GM12878 (cell line): Measurements from ENCODE around the gene CACNA1H. TPM values are rescaled to one million over a fixed set of nuclear protein-coding genes. Genes with fewer than 3 reads are reported as not detected.

Source experiments
- ATAC-seq: fragments of 200-7000 bp; cut with Tn5 transposase; 3 replicates; pipeline ENCODE4 v1.9.1; 2020; ENCODE audit warnings: mild to moderate bottlenecking, moderate library complexity
- BruUV-seq: library from RNA; stranded (reverse); fragments of 400-500 nt; replicated peaks from 2 replicates; lab custom pipeline; 2021; lab: Mats Ljungman, UMichigan
- CTCF ChIA-PET: fragments of 300-600 bp; sonication (Branson Sonifier 250); formaldehyde crosslinking; extraction: SDS; loops from one replicate; lab custom pipeline; 2021; ENCODE audit warnings: inconsistent platforms; lab: Yijun Ruan, JAX
- POLR2A ChIA-PET: fragments of 350-600 bp; formaldehyde crosslinking; extraction: SDS; loops from one replicate; lab custom pipeline; 2021; ENCODE audit warnings: inconsistent platforms; lab: Charles Lee
- RAD21 ChIA-PET: fragments of 300-600 bp; sonication (Branson Sonifier 250); formaldehyde crosslinking; loops from one replicate; lab custom pipeline; 2023; ENCODE audit warnings: antibody characterized with exemption; ENCODE audit not compliant: unreplicated experiment; lab: Charles Lee
- SMC1A ChIA-PET: fragments of 300-600 bp; sonication (Branson Sonifier 250); formaldehyde crosslinking; loops from one replicate; lab custom pipeline; 2023; ENCODE audit not compliant: unreplicated experiment, uncharacterized antibody; lab: Charles Lee
- DNase-seq: peaks from one replicate; pipeline ENCODE4 v3.0.0-alpha.2; 2011; ENCODE audit warnings: low read depth, low spot score
- FAIRE-seq: peaks from 3 replicates; lab custom pipeline; 2011; peaks lifted over from hg19 to GRCh38; lab: Jason Lieb, UNC
- H2AFZ ChIP-seq: 2 replicates; pipeline ENCODE4 v1.6.0; 2011; ENCODE audit warnings: low read depth, low read length, control low read depth; ENCODE audit not compliant: control insufficient read depth
- H3K27ac ChIP-seq: 2 replicates; pipeline ENCODE4 v1.5.1; 2011; ENCODE audit warnings: control low read depth; ENCODE audit not compliant: control insufficient read depth, insufficient read depth
- H3K27me3 ChIP-seq, 2 experiments: replicated peaks in 1 of 2; 2 replicates each; pipeline versions ENCODE4 v1.6.0 to v1.6.1; 2011; ENCODE audit warnings: low read length in 1 of 2; ENCODE audit not compliant: control insufficient read depth in 2 of 2, insufficient read depth in 2 of 2
- H3K36me3 ChIP-seq, 2 experiments: 2 replicates each; pipeline ENCODE4 v1.5.1; 2011; ENCODE audit warnings: low read length in 1 of 2; ENCODE audit not compliant: control insufficient read depth in 2 of 2, insufficient read depth in 2 of 2
- H3K4me1 ChIP-seq: 2 replicates; pipeline ENCODE4 v1.6.1; 2011; ENCODE audit warnings: mild to moderate bottlenecking, low read length, moderate library complexity, mixed read lengths; ENCODE audit not compliant: control insufficient read depth, insufficient read depth
- H3K4me2 ChIP-seq: 2 replicates; pipeline ENCODE4 v1.6.0; 2011; ENCODE audit warnings: control low read depth; ENCODE audit not compliant: control insufficient read depth, insufficient read depth
- H3K4me3 ChIP-seq: fragments of 200-600 bp; sonication (generic); 2 replicates; pipeline ENCODE4 v1.5.1; 2016
- H3K79me2 ChIP-seq: 2 replicates; pipeline ENCODE4 v1.6.0; 2011; ENCODE audit warnings: low read length; ENCODE audit not compliant: control insufficient read depth, insufficient read depth
- H3K9ac ChIP-seq: 2 replicates; pipeline ENCODE4 v1.8.0; 2011; ENCODE audit warnings: low read length, control low read depth, mixed read lengths; ENCODE audit not compliant: control insufficient read depth, insufficient read depth
- H3K9me3 ChIP-seq: replicated peaks from 3 replicates; pipeline ENCODE4 v1.5.1; 2011; ENCODE audit warnings: mild to moderate bottlenecking, low read length; ENCODE audit not compliant: control insufficient read depth, insufficient read depth
- H4K20me1 ChIP-seq: 2 replicates; pipeline ENCODE4 v1.6.0; 2011; ENCODE audit not compliant: control insufficient read depth, insufficient read depth
- CBX5 ChIP-seq: sonication (generic); IDR thresholded peaks from 2 replicates; pipeline ENCODE4 v1.6.1; 2016; ENCODE audit warnings: low read depth, moderate library complexity, mild to moderate bottlenecking, inconsistent platforms
- CEBPB ChIP-seq, 2 experiments: fragments of 150-350 bp in 1 of 2; IDR thresholded peaks; 2 replicates each; pipeline ENCODE4 v1.6.1; 2012 to 2014; ENCODE audit warnings: low read depth in 2 of 2, low read length in 2 of 2, borderline replicate concordance in 1 of 2, inconsistent platforms in 1 of 2
- ESRRA ChIP-seq: IDR thresholded peaks from 2 replicates; pipeline ENCODE4 v1.6.1; 2012; ENCODE audit warnings: mild to moderate bottlenecking, low read length, improper control_type of control experiment
- IRF4 ChIP-seq: IDR thresholded peaks from 2 replicates; pipeline ENCODE4 v1.6.1; 2011; ENCODE audit warnings: low read depth, low read length
- PAX5 ChIP-seq: IDR thresholded peaks from 2 replicates; pipeline ENCODE4 v1.6.1; 2011; ENCODE audit warnings: low read depth, low read length, borderline replicate concordance
- PBX3 ChIP-seq: IDR thresholded peaks from 2 replicates; pipeline ENCODE4 v1.6.1; 2011; ENCODE audit warnings: mild to moderate bottlenecking, low read depth, low read length, moderate library complexity; ENCODE audit not compliant: insufficient replicate concordance
- RAD21 ChIP-seq: IDR thresholded peaks from 2 replicates; pipeline ENCODE4 v1.6.1; 2011; ENCODE audit warnings: mild to moderate bottlenecking, low read depth, low read length, moderate library complexity; ENCODE audit not compliant: insufficient read depth
- SIN3A ChIP-seq: IDR thresholded peaks from 2 replicates; pipeline ENCODE4 v1.6.1; 2012; ENCODE audit warnings: low read depth, low read length, improper control_type of control experiment
- SMAD1 ChIP-seq: fragments of 450-650 bp; IDR thresholded peaks from 2 replicates; pipeline ENCODE4 v1.6.1; 2018; ENCODE audit warnings: mild to moderate bottlenecking, low read depth; ENCODE audit not compliant: partially characterized antibody
- TCF3 ChIP-seq: IDR thresholded peaks from 2 replicates; pipeline ENCODE4 v1.6.1; 2012; ENCODE audit warnings: low read depth, mild to moderate bottlenecking, low read length, borderline replicate concordance; ENCODE audit not compliant: insufficient read depth
- YY1 ChIP-seq: IDR thresholded peaks from 2 replicates; pipeline ENCODE4 v1.6.1; 2011; ENCODE audit warnings: low read depth, mild to moderate bottlenecking, low read length
- ZBTB40 ChIP-seq: fragments of 450-650 bp; IDR thresholded peaks from 2 replicates; pipeline ENCODE4 v1.6.1; 2016; ENCODE audit warnings: mild to moderate bottlenecking, moderate library complexity, borderline replicate concordance
- ZNF24 ChIP-seq: fragments of 450-650 bp; IDR thresholded peaks from 2 replicates; pipeline ENCODE4 v1.6.1; 2017; ENCODE audit warnings: antibody characterized with exemption, mild to moderate bottlenecking
- ZNF592 ChIP-seq: fragments of 450-650 bp; IDR thresholded peaks from 2 replicates; pipeline ENCODE4 v1.6.1; 2017; ENCODE audit warnings: mild to moderate bottlenecking, moderate library complexity
- ZSCAN29 ChIP-seq: fragments of 450-650 bp; IDR thresholded peaks from 2 replicates; pipeline ENCODE4 v1.6.1; 2017; ENCODE audit warnings: mild to moderate bottlenecking, moderate library complexity
- WGBS: methylation state at CpG from one replicate; pipeline ENCODE4 v1.1.6; 2016; ENCODE audit warnings: low lambda C conversion rate; ENCODE audit not compliant: insufficient replicate concordance, insufficient coverage; ENCODE audit errors: missing lambda C conversion rate; 5-methylcytosine and 5-hydroxymethylcytosine counted together
- in situ Hi-C: fragments of 300-500 bp; cut with MboI; formaldehyde crosslinking; loops from 9 replicates; pipeline ENCODE4 v1.14.3; 2018; ENCODE audit warnings: mixed read lengths
- intact Hi-C: fragments of 100-400 bp; cut with micrococcal nuclease; formaldehyde crosslinking; loops from one replicate; pipeline ENCODE4 v1.14.2; 2022; ENCODE audit not compliant: unreplicated experiment
- polyA plus RNA-seq, 11 experiments: library from polyadenylated mRNA; depleted of rRNA in 4 of 11; unstranded in 6 of 11; stranded (reverse) in 5 of 11; fragments of >200 nt; fragmentation: Nextera tagmentation in 4 of 11; fragmentation: Illumina TruSeq in 1 of 11; extraction: Ambion mirVana in 4 of 11; extraction: Trizol in 1 of 11; gene quantifications; 1 replicate in 1 of 11; 2 replicates in 10 of 11; pipeline versions ENCODE4 v1.2.1 to v1.2.3, GENCODE V29; 2011 to 2016; ENCODE audit warnings: inconsistent platforms in 2 of 11, missing spikeins in 2 of 11, low read depth in 1 of 11
- total RNA-seq, 4 experiments: library from RNA; depleted of rRNA in 3 of 4; stranded (reverse); fragments of >200 nt in 3 of 4; fragmentation: Illumina TruSeq in 1 of 4; extraction: Trizol in 1 of 4; gene quantifications; 2 replicates each; pipeline versions ENCODE4 v1.2.1 to v1.2.3, GENCODE V29; 2013 to 2021

The CACNA1H gene
- total and polyA plus RNA-seq, 10 of the 15 experiments (the other 5 are each of a cell fraction or from before 2014, with no cell fraction given), result 0.03 to 0.54 TPM; not detected in 8

DNA sequence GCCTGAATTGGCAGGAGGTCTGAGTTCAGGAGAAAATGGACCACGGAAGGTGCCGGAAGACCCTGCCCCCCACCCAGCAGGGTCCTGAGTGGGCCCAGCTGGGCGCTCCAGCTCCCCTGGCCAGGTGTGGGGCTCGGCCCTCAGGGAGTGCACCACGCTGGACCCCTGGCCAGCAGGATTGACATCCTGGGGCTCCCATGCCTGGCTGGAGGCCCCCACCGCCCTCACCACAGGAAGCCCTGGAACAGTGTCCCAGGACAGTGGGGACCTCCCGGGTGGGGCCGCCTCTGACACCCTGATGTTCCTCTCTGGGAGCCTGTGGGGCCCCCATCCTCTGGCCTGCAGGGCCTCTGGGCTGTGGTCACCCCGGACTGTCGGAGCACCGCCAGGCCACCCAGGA, 28.1 kb upstream of the CACNA1H start (continued):
- TF ChIP-seq PAX5, result no peak
- TF ChIP-seq ZSCAN29, result no peak
- no peak for TF ChIP-seq TCF3
- no peak for TF ChIP-seq YY1
- TF ChIP-seq, all 136 proteins: peak for 0

DNA sequence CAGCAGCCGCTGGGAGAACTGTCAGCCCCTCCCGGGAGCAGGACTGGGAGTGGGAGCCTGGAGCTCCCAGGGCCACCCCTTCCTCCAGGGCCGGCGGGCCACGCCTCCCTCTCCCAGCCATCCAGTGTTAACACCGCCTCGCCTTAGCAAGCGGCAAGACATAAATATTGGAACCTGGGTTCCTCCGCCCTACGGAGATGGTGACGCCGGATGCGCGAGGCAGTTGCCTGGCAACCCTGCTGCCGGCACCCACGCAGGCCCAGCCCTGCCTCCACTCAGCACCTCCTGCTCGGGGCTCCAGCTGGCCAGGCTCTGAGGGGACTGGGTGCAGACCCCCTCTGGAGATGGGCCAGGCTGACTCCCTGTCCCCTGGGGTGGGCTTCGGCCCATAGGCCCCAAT, 27.4 kb upstream of the CACNA1H start:
- CTCF ChIA-PET, result no interaction called here
- ATAC-seq (no peak), DNase-seq (no peak), FAIRE-seq (no peak)
- no TSS peak for BruUV-seq
- in situ Hi-C loops, result loop anchor here (10.0 kb wide), 1 partner anchor 61 kb away; no protein-coding TSS in a partner anchor
- H3K36me3 ChIP-seq, result no peaks in the 10 kb centered on the region
- no peaks in the 10 kb centered on the region for H4K20me1 ChIP-seq
- WGBS, result 37% methylated on average over 18 of the region's 18 CpGs
- SMC1A ChIA-PET, result no interaction called here
- no peaks in the 10 kb centered on the region for H3K4me1 ChIP-seq
- no peak overlapping the region for H3K9ac ChIP-seq
- no peaks in the 10 kb centered on the region for H3K9me3 ChIP-seq
- no peak overlapping the region for H3K27ac ChIP-seq
- intact Hi-C loops, result no loop called here
- no peak overlapping the region for H3K4me2 ChIP-seq
- H3K27me3 ChIP-seq, result no peaks in the 10 kb centered on the region
- RAD21 ChIA-PET, result no interaction called here
- no peak overlapping the region for H3K4me3 ChIP-seq
- H3K79me2 ChIP-seq, result no peaks in the 10 kb centered on the region
- no peak overlapping the region for H2AFZ ChIP-seq
- POLR2A ChIA-PET, result no interaction called here
- no peak for TF ChIP-seq ZBTB40
- no peak for TF ChIP-seq ESRRA
- TF ChIP-seq CEBPB (IDR thresholded peaks at IDR 0.05; ENCODE audit: borderline replicate concordance in 1 of 2, low read depth in 2 of 2, low read length in 2 of 2), result no peak
- no peak for TF ChIP-seq ZNF24
- no peak for TF ChIP-seq PBX3
- TF ChIP-seq ZNF592, result no peak
- TF ChIP-seq RAD21, result no peak
- no peak for TF ChIP-seq IRF4
- no peak for TF ChIP-seq SIN3A
- TF ChIP-seq SMAD1, result no peak
- no peak for TF ChIP-seq CBX5
